Gastroesophageal sphincter (tissue), 3 donors: Measurements from ENCODE around the gene ARHGEF9.

Experiments
- CTCF ChIP-seq, 4 experiments: fragments of 200-600 bp in 2 of 4; fragments of 450-650 bp in 2 of 4; sonication (generic) in 1 of 4; IDR thresholded peaks; one replicate each; pipeline ENCODE4 v1.5.1; 2017 to 2019; ENCODE audit warnings: antibody characterized with exemption in 4 of 4, mild to moderate bottlenecking in 2 of 4, moderate library complexity in 2 of 4
- EP300 ChIP-seq: sonication (generic); formaldehyde crosslinking; IDR thresholded peaks from one replicate; pipeline ENCODE4 v1.6.1; 2017; ENCODE audit warnings: antibody characterized with exemption, mild to moderate bottlenecking

GRCh38 chrX:63809173-63809572, 24.2 kb upstream of the ARHGEF9 start:
- TF ChIP-seq CTCF (IDR thresholded peaks at IDR 0.05) (no peak), EP300 (no peak)
